HCT116 (cell line): ENCODE measurements around the gene U2AF1L4. TPM values are rescaled to one million over a fixed set of nuclear protein-coding genes. Genes with fewer than 3 reads are reported as not detected.

Experiments
- ATAC-seq: fragments of 200-7000 bp; cut with Tn5 transposase; 2 replicates; pipeline ENCODE4 v1.9.1; 2020; ENCODE audit warnings: mild to moderate bottlenecking, moderate library complexity
- BruUV-seq: library from RNA; stranded (reverse); fragments of 400-500 nt; replicated peaks from 2 replicates; lab custom pipeline; 2021; lab: Mats Ljungman, UMichigan
- CTCF ChIA-PET: fragments of 300-600 bp; sonication (Branson Sonifier 250); formaldehyde crosslinking; loops from one replicate; lab custom pipeline; 2021; ENCODE audit warnings: antibody characterized with exemption; lab: Charles Lee
- POLR2A ChIA-PET: fragments of 300-600, 350-600 bp; sonication (Branson Sonifier 250); formaldehyde crosslinking; loops from one replicate; lab custom pipeline; 2021; ENCODE audit warnings: antibody characterized with exemption; lab: Charles Lee
- RAD21 ChIA-PET, 2 experiments: fragments of 300-600 bp; sonication (Branson Sonifier 250); formaldehyde crosslinking; loops; one replicate each; lab custom pipeline; 2023; ENCODE audit warnings: low total read pairs in 2 of 2; ENCODE audit not compliant: uncharacterized antibody in 2 of 2, unreplicated experiment in 2 of 2, low non-redundant PET in 1 of 2; lab: Charles Lee
- DNase-seq: peaks from one replicate; pipeline ENCODE4 v3.0.0-alpha.2; 2010; ENCODE audit warnings: low read depth, low spot score
- H2AFZ ChIP-seq: fragments of 200-600 bp; shearing (Covaris generic), sonication (generic); 2 replicates; pipeline ENCODE4 v1.6.1; 2017; ENCODE audit warnings: low read depth, mixed run types, mixed read lengths, antibody characterized with exemption, low read length; ENCODE audit not compliant: poor library complexity, severe bottlenecking
- H3K27ac ChIP-seq: 2 replicates; pipeline ENCODE4 v1.5.1; 2012; ENCODE audit warnings: low read depth, low read length
- H3K27me3 ChIP-seq: fragments of 200-600 bp; sonication (generic); 2 replicates; pipeline ENCODE4 v1.6.1; 2016; ENCODE audit warnings: mixed run types, low read length, mixed read lengths; ENCODE audit not compliant: insufficient read depth
- H3K36me3 ChIP-seq, 2 experiments: fragments of 200-500 bp in 1 of 2; fragments of 200-600 bp in 1 of 2; sonication (Bioruptor generic) in 1 of 2; sonication (generic) in 1 of 2; 2 replicates each; pipeline versions ENCODE4 v1.5.1 to v1.6.1; 2014 to 2016; ENCODE audit warnings: low read length in 2 of 2, inconsistent platforms in 1 of 2, mixed read lengths in 1 of 2, mixed run types in 1 of 2; ENCODE audit not compliant: insufficient read depth in 2 of 2, control insufficient read depth in 1 of 2
- H3K4me1 ChIP-seq, 2 experiments: fragments of 200-600 bp in 1 of 2; sonication (generic) in 1 of 2; 2 replicates each; pipeline versions ENCODE4 v1.5.1 to v1.6.1; 2012 to 2017; ENCODE audit warnings: low read length in 2 of 2, inconsistent platforms in 1 of 2, mild to moderate bottlenecking in 1 of 2, mixed read lengths in 1 of 2, mixed run types in 1 of 2, moderate library complexity in 1 of 2; ENCODE audit not compliant: insufficient read depth in 2 of 2, control insufficient read depth in 1 of 2
- H3K4me2 ChIP-seq: fragments of 200-600 bp; sonication (generic); 2 replicates; pipeline ENCODE4 v1.6.1; 2017; ENCODE audit warnings: mixed run types, low read length, mixed read lengths
- H3K4me3 ChIP-seq, 2 experiments: fragments of 200-600 bp in 1 of 2; sonication (generic) in 1 of 2; replicated peaks in 1 of 2; 2 replicates each; pipeline ENCODE4 v1.5.1; 2011 to 2016; ENCODE audit warnings: low read length in 2 of 2, control low read depth in 1 of 2, low read depth in 1 of 2, mild to moderate bottlenecking in 1 of 2, mixed read lengths in 1 of 2, mixed run types in 1 of 2
- H3K79me2 ChIP-seq: fragments of 200-600 bp; sonication (generic); 2 replicates; pipeline ENCODE4 v1.6.1; 2017; ENCODE audit warnings: mild to moderate bottlenecking, mixed run types, low read length, moderate library complexity, mixed read lengths; ENCODE audit not compliant: insufficient read depth
- H3K9ac ChIP-seq: fragments of 200-600 bp; sonication (generic); 2 replicates; pipeline ENCODE4 v1.6.1; 2016; ENCODE audit warnings: low read length, mixed read lengths
- H3K9me2 ChIP-seq: fragments of 200-600 bp; sonication (generic), shearing (Covaris generic); 2 replicates; pipeline ENCODE4 v1.6.1; 2017; ENCODE audit warnings: mixed run types, mild to moderate bottlenecking, moderate library complexity; ENCODE audit not compliant: insufficient read depth
- H3K9me3 ChIP-seq, 2 experiments: fragments of 200-500 bp in 1 of 2; fragments of 200-600 bp in 1 of 2; sonication (Bioruptor generic) in 1 of 2; sonication (generic) in 1 of 2; 2 replicates each; pipeline ENCODE4 v1.6.1; 2014 to 2017; ENCODE audit warnings: low read length in 2 of 2, mixed read lengths in 2 of 2, inconsistent platforms in 1 of 2, low read depth in 1 of 2, mild to moderate bottlenecking in 1 of 2, mixed run types in 1 of 2, moderate library complexity in 1 of 2; ENCODE audit not compliant: control insufficient read depth in 1 of 2, insufficient read depth in 1 of 2
- H4K20me1 ChIP-seq: fragments of 200-600 bp; sonication (generic), shearing (Covaris generic); 2 replicates; pipeline ENCODE4 v1.6.1; 2017; ENCODE audit warnings: mixed run types, mild to moderate bottlenecking, moderate library complexity; ENCODE audit not compliant: insufficient read depth
- POLR2A ChIP-seq: IDR thresholded peaks from 2 replicates; pipeline ENCODE4 v1.7.0; 2011; ENCODE audit warnings: borderline replicate concordance; ENCODE audit not compliant: insufficient read depth, insufficient read length; ENCODE audit errors: extremely low read depth
- ZBTB33 ChIP-seq: IDR thresholded peaks from 2 replicates; pipeline ENCODE4 v1.6.1; 2011; ENCODE audit warnings: mild to moderate bottlenecking, low read length, moderate library complexity; ENCODE audit not compliant: insufficient replicate concordance; ENCODE audit errors: extremely low read depth
- ZFX ChIP-seq: fragments of 450-650 bp; IDR thresholded peaks from 2 replicates; pipeline ENCODE4 v1.6.1; 2017
- intact Hi-C: fragments of 100-400 bp; cut with micrococcal nuclease; formaldehyde crosslinking; loops from 2 replicates; pipeline ENCODE4 v1.10.0; 2022
- total RNA-seq: library from RNA; stranded (reverse); gene quantifications from one replicate; pipeline ENCODE4 v1.2.1, GENCODE V29; 2021; ENCODE audit not compliant: unreplicated experiment

U2AF1L4 gene
- total RNA-seq, 1 experiment from 2014 or later = 15.6 TPM

DNA sequence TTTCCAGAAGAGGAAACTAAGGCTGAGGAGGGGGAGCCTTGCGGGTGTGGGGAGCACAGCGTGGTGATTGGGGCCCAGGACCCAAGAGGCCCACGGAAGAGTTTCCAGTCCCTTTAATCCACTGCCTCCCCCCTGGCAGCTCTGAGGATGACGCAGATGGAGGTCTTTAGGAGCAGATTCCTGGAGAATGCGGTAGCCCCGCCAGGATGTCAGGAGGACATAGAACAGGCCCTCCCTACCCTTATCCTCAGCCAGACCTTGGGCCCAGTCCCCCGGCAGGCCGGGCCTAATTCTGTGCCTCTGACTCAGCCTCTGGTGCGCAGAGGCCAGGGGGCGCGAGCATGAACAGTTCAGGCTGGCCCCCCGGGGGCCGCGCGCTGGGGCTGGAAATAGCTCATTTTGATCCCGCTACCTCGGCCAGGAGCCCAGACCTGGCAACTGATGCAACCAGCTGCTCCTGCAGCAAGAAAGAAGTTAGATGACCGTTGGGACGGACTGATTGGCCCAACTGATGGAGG, 12.1 kb upstream of the U2AF1L4 start:
- Histone ChIP-seq H3K9me3 (no peaks in the 10 kb centered on the region), H3K4me2 (peak overlapping the region; percentile 83), H2AFZ (no peak overlapping the region), H3K27me3 (no peaks in the 10 kb centered on the region), H3K79me2 (peaks cover 17% of the 10 kb centered on the region), H3K4me3 (peak overlapping the region; percentile 92 to 96), H3K27ac (peak overlapping the region; percentile 75), H3K4me1 (peaks cover 14 to 25% of the 10 kb centered on the region in 2 experiments), H3K9ac (peak overlapping the region; percentile 56), H4K20me1 (no peaks in the 10 kb centered on the region), H3K36me3 (peaks cover 4 to 12% of the 10 kb centered on the region in 2 experiments; a peak in 3 of 4 replicates), H3K9me2 (no peaks in the 10 kb centered on the region)
- intact Hi-C loops = no loop called here
- ChIA-PET RAD21 (interaction anchor here in 1 of 2 experiments (0.6 kb wide), 1 partner anchor 9 kb away, joined by 6 read pairs; no protein-coding TSS in a partner anchor), POLR2A (interaction anchor here (0.9 to 2.3 kb wide), 3 partner anchors 9 to 12 kb away, joined by 3 to 20 read pairs (median 4); partner anchors contain the start of genes LIN37, PSENEN and U2AF1L4), CTCF (interaction anchor here (1.0 kb wide), 1 partner anchor 9 kb away, joined by 5 read pairs; the partner anchor contains the start of gene LIN37)
- ATAC-seq = peak; percentile 33
- TF ChIP-seq POLR2A (peak; percentile 10), ZFX (peak; percentile 72; the same call in 1 of the 2 replicates), ZBTB33 (no peak)
- TSS peak; percentile 95 for BruUV-seq
- no peak for DNase-seq
